ENCODE measurements around the gene TAF8.

DNA sequence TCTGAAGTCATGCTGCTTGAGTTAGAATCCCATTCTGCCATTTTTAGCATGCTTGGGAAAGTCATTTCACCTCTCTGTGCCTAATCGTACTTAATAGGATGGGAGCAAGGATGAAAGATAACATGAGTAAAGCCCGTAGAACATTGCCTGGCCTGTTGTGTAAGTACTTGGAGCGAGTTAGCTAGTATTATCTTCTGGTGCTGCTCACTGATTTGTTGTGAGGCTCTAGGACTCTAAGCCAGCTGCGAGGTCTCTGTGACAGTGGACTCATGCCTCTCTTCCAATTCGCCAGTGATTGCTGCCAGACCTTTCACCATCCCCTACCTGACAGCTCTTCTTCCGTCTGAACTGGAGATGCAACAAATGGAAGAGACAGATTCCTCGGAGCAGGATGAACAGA lies 17.8 kb downstream of the TAF8 start:
- TF ChIP-seq, protein P1, sequence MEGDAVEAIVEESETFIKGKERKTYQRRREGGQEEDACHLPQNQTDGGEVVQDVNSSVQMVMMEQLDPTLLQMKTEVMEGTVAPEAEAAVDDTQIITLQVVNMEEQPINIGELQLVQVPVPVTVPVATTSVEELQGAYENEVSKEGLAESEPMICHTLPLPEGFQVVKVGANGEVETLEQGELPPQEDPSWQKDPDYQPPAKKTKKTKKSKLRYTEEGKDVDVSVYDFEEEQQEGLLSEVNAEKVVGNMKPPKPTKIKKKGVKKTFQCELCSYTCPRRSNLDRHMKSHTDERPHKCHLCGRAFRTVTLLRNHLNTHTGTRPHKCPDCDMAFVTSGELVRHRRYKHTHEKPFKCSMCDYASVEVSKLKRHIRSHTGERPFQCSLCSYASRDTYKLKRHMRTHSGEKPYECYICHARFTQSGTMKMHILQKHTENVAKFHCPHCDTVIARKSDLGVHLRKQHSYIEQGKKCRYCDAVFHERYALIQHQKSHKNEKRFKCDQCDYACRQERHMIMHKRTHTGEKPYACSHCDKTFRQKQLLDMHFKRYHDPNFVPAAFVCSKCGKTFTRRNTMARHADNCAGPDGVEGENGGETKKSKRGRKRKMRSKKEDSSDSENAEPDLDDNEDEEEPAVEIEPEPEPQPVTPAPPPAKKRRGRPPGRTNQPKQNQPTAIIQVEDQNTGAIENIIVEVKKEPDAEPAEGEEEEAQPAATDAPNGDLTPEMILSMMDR (IDR thresholded peaks at IDR 0.05): no peak
- no peak for TF ChIP-seq POLR2A (IDR thresholded peaks at IDR 0.05)
